HG03108 (cell line): Measurements from ENCODE around the gene CRISPLD2.

Experiments used
- ATAC-seq: cut with Tn5 transposase; IDR thresholded peaks from one replicate; pipeline ENCODE4 v1.9.1; 2021; ENCODE audit warnings: moderate library complexity; ENCODE audit not compliant: unreplicated experiment

Gene CRISPLD2

DNA sequence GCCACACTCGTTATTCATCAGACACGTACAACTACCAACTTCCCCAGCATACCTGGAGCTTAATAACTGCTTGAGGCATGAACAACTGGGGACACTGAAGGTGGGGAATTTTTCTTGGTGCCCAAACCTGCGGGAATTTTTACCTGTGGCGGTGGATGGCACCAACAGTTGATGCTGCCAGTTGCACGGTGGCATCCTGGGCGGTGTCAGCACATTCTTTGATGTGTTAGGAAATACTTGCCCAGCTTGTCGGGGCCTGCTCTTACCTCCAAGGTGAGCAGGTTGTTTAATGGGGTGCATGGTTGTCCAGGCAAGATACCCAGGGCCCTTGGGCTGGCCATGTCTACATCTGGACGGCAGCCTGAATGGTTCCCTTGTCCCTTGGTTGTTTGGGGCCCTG is 79.6 kb downstream of the CRISPLD2 start:
- no peak for ATAC-seq

DNA sequence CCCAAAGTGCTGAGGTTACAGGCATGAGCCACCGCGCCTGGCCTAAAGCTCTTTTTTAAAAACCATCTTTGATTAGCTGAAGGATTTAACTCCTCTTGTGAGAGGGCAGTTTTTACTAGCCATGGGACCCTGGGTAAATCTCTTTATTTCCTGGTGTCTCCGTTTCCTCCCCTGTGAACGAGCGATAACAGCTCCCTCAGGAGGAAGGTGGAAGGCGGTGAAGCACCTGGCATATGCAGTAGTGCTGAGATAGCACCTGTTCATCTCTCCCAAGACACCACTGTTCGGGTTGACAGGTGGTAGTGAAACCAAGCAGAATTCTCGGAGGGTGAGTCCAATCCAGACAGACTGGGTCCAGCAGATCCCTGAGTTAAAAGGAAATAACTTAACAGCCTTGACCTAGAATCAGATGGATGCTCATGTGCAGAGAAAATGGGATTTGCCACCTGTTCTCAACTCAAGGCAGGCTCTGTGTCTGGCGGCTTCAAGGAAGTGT is 86.2 kb downstream of the CRISPLD2 start:
- ATAC-seq, result no peak

DNA sequence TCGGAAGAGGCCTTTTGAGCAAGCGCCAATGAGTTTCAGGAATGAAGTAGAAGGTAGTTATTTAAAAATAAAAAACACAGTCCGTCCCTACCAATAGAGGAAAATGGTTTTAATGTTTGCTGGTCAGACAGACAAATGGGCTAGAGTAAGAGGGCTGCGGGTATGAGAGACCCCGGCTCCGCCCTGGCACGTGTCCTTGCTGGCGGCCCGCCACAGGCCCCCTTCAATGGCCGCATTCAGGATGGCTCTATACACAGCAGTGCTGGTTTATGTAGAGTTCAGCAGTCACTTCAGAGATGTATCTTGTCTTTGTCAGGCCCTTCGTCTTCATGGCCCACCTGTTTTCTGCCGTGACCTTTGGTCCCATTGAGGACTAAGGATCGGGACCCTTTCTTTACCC is 87.3 kb downstream of the CRISPLD2 start:
- no peak for ATAC-seq

DNA sequence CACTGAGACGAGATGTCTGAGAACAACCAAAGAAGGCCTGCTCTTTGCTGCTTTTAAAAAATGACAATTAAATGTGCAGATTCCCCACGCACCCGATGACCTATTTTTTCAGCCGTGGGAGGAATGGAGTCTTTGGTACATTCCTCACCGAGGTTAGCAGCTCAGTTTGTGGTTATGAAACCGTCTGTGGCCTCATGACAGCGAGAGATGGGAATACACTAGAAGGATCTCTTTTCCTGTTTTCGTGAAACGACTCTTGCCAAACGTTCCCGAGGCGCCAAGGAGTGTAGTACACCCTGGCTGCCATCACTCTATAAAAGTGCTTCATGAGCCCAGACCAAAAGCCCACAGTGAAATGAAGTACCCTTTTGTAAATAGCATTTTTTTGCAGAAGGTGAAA is 87.8 kb downstream of the CRISPLD2 start:
- ATAC-seq, result no peak

DNA sequence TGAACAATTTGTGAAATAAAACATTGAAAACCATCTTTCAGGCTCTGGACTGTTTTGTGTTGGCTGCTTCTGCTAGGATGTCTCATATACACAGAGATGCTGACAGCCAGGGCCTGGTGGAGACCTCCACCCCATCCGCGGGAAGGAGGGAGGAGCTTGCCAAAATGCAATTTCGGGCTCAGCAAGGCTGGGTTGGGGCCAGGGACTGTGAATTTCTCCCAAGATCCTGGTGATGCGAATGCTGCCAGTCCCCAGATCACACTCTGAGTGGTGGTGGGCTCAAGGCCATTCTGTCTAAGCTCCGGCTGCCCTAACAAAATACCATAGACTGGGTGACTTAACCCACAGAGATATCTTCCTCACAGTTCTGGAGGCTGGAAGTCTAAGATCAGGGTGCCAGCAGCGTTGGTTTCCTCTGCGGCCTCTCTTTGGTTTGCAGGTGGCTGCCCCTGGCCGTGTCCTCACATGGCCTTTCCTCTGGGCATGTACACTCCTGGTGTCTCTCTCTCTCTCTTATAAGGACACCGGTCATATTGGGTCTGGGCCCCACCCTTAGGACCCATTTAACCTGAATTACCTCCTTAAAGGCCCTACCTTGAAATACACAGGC is 89.8 kb downstream of the CRISPLD2 start:
- no peak for ATAC-seq

DNA sequence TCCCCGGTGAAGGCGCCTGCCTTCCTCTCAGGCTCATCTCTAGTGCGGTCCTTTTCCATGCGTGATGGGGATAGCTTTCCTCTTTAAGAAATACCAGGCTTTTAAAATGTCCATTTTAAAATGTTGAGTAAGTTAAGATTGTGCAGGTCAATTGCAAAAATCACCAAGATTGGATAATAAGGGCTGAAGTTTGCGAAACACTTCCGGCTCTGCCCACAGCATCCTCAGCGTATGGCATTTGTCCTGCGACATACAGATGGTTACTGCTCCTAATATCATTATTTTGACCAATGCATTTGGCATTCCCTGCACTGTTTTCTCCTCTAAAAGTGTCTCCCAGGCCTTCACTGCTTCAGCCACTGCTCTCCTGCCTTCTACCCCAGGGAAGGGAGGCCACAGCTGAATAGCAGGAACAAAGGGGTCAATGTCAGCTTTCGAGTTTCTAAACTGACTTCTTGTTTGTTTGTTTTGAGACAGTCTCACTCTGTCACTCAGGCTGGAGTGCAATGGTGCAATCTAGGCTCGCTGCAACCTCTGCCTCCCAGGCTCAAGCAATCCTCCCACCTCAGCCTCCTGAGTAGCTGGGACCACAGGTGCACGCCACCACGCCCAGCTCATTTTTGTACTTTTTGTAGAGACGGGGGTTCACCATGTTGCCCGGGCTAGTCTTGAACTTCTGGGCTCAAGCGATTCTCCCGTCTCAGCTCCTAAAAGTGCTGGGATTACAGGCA is 91.9 kb downstream of the CRISPLD2 start:
- no peak for ATAC-seq

DNA sequence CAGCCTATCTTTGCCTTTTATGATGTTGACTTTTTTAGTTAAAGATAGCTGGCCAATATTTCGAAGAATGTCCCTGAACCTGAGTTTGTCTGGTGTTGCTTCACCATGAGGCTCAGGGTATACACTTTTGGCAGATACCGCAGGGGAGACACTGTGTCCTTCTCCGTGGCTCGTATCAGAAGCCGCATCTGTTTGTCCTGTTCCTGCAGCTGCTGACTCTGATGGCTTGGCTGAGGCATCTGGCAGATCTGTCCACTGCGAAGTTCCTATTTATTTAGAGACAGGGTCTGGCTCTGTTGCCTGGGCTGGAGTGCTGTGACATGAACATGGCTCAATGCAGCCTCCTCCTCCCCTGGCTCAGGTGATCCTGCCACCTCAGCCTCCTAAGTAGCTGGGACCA is 93.5 kb downstream of the CRISPLD2 start:
- ATAC-seq, result no peak

DNA sequence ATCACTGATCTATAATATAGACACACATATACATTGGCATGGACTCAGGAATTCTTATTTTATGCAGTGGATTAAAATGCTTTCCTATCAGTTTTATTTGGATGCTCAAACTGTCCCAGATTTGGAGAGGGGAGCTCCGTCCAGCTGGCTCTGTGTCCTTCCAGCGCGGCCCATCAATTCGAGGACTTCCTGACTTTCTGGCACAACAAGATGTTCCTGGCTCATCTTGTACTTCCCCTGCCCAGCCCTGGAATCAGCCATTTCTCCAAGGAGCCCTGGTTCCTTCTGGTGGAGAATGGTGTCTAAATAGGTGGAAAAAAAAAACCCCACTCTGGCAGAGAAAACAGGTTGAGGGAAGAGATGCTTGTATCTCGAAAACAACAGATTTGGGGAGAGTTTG is 94.5 kb downstream of the CRISPLD2 start:
- ATAC-seq, result no peak

DNA sequence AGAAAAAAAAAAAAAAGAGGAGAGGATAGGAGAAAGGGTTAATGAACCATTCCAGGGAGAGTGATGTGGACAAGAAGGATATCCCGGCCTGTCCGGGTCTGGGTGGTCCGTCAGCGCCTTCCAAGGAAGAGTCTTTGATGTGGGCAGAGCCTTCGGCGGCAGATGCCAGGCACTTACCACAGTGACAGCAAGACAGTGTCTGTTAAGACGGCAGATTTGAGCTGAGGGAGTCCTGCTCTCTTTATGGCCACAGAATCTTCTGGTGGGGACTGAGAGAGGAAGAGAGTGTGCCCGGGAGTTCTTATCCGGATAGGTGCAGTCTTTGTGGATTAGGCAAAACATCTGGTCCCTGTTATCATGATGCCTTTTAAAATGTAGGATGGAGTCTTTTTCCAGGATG is 96.4 kb downstream of the CRISPLD2 start:
- no peak for ATAC-seq

DNA sequence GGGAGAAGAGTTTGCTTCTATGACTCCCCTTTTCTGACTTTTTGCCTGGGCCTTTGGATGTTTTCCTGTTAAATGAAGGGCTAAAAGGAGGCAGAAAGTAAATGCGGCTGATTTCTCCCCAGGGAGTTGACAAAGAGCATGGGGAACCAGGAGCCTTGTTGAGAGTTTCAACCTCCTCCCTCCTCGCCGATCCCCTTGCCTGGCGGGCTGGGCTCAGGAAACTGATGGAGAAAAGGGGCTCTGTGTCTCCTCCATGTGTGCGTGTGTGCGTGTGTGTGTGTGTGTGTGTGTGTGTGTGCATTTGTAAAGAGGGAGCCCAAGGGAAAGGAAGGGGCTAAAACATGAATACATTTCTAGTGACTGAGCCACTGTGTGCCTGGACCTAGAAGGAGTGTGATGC is 97.1 kb downstream of the CRISPLD2 start:
- ATAC-seq, result no peak

DNA sequence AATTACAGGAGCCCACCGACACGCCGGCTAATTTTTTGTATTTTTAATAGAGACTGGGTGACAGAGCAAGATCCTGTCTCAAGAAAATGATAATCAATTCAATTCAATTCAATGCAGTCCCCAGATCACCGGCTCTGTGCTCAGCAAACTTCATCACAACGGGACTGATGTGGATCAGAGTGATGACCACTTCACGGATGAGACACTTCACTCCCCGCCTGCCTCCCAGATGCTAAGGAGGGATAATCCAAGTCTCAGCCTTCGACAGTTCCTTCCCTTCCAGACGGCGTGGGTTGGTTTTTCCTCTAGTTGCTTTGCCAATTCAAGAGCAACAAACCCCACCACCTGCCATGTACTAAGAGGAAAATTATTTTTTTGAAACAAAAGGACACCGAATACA is 97.7 kb downstream of the CRISPLD2 start:
- no peak for ATAC-seq

DNA sequence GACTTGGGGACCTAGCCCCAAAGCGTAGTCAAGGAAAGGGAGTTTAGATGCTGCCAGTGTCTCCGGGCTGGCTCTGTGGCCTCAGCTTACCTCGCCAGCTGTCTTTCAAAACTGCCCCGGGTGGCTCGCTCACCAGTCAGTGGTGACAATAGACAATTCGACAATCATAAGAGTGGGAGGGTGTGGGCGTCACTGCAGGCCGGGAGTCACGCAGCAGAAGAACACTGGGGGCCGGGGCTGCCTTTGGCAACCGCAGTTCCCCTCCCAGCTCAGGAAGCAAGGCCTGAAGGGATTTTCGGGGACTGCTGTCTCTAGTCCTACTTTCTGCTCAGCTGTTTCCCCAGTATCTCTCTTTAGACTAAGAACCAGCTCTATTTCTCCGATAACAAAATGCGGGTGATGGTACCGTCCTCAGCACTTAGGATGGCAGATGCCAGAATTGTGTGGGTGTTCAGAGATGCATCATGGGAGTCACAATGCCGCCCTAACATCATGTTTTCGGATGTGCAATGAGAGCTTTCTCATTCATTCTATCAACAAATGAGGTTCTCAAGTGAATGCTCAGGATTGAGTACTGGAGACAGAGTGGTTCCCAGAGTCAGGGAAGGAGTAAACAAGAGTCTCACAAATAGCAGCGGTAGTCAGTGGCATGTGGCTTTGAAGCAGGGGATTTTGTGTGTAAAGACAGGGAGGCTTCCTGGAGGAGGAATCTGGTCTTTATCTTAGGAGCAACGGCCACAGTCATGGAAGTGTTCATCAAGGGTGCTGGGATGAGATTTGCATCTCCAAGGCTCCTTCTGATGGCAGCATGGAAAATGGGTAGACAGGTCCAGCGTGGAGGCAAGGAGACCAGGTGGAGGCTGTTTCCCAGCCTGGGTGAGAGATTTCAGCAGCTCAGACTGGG is 98.5 kb downstream of the CRISPLD2 start:
- ATAC-seq, result no peak

DNA sequence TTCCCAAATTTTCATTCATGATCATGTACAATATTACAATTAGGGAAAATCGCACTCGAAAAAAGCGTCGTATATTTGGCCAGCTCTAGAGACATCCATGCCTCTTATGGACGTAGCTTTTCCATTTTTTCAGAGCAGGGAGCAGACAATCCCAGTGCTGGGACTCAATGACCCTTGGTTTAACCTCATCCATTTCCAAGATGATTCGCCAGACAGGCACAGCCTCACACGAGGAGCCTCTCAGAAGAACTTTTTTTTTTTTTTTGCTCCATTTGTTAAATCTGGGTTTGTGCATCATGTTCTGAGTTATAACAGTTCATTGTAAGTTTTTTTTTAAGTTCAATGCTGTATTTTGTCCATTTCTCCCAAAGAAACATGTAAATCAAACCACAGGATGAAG is 99.5 kb downstream of the CRISPLD2 start:
- no peak for ATAC-seq

DNA sequence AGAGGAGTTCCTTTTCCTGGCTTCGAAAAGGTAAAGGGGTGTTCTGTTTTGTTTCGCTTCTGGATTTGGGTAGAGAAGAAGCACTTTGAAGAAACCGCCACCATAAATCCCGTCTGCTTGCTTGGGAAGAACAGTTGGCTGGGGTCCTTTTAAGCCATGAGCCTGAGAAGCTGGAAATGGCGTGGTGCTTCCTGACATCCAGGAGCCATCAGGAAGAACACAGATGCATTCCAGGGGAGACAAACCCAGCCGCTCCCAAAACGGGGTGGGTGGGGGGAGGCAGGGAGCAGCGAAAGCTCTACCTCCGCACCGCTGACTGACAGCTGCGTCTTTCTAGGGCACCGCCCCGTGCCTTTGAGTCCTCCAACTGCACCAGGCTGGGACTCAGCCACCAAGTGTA is 99.9 kb downstream of the CRISPLD2 start:
- no peak for ATAC-seq

DNA sequence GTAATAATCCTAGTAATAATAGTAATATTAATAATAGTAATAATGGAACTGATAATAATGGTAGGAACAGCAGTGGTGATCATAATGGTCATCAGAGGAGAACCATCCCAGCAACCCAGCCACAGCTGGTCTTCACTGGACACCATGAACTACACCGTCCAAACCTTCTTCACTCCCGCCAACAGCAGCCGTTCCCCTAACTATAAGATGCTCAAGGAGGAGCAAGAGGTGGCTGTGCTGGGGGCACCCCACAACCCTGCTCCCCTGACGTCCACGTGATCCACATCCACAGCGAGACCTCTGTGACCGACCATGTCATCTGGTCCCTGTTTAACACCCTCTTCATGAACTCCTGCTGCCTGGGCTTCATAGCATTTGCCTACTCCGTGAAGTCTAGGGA is 100.5 kb downstream of the CRISPLD2 start:
- no peak for ATAC-seq

DNA sequence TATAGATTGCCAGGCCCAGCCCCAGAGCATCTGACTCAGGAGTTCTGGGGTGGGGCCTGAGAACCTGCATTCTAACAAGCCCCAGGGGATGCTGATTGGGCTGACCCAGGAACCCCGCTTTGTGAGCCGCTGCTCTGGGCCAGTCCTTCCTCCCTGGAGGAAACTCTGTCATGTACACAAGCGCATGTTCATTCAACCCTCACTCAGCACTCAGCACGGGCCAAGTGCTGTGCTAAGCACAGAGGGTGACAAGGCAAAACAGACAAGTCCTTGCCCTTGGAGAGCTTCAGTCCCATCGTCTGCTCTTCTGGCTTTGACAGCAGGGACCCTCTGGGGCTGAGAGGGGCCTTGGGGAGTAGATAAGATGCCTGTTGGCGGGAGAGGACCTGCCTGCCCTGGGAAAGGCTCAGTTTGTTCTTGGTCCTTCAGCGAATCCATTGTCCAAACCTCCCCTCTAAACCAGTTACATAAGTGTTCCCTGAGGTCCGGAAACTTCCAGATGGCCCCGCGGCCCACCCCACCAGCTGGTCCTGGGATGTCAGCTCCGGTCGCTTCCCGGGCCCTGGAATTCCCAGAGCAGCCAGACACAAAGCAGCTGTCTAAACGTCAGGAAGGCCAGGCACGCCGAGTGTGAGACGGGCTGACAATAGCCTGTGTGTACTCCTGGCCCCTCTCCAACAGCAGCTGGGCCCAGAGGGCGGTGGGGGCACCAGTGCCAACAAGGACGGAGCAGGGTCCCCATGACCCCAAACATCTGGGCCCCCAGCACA is 102.8 kb downstream of the CRISPLD2 start:
- ATAC-seq, result no peak

DNA sequence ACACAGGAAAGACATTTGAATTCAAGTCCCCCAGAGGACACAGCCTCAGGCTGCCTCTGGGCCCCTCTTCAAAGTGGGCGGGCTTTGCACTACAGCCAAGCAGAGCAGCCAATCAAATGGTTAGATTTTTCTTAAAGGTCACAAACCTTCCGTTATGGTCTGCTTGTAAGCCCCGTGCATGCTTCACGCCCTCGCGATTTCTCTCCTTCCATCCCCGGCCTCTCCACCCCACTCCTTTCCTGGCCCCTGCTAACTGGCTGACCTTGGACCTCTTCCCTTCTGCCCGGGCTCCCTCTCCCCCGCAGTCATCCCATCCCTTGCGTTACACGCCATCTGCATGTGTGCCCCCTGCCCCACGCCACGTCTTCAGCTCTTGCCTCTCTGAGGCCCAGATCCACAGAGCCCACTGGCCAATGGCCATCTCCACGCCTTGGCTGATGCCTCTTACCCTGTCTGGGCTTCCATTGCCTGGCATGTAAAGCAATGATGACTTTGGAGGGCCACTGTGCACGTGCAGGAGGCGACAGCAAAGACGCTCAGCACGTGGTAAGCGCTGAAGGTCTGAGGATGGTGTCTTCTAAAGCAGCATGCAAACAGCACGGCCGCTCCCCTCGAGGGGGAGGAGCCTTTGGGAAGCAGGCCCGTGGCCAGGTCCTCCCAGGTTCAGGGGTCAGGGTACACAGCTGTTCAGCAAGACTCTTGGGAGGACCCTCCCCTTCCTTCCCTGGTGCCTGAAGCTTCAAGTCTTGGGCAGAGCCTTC is 104.7 kb downstream of the CRISPLD2 start:
- ATAC-seq, result no peak

DNA sequence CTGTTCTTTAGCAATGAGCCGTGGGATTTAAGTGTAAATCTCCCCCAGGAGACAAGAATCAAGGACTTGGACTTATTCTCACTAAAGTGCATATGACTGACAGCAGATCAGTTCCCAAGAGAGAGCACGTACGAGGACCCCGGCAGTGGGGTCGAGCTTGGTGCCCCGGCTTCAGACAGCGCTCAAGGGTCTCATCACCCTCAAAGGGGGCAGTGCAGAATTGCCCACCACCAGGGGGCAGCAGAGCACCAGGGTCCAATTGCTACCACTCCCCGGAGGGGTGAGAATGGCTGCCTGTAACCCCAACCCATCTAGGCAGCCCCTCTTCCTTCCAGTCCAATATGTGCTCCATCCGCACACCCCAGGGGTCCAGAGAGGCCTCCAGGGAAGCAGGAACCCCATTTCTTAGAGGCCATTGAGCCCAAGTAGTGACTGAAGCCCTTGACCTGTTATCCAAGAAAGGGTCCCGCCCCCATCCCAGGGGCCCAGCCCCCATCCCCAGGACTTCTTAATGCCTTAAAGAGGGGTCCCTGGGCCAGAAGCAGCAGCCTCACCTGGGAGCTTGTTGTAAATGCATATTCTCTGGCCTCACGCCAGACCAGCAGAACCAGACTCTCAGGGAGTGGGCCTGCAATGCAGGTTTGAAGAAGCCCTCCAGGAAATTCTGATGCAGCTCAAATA is 105.4 kb downstream of the CRISPLD2 start:
- no peak for ATAC-seq

DNA sequence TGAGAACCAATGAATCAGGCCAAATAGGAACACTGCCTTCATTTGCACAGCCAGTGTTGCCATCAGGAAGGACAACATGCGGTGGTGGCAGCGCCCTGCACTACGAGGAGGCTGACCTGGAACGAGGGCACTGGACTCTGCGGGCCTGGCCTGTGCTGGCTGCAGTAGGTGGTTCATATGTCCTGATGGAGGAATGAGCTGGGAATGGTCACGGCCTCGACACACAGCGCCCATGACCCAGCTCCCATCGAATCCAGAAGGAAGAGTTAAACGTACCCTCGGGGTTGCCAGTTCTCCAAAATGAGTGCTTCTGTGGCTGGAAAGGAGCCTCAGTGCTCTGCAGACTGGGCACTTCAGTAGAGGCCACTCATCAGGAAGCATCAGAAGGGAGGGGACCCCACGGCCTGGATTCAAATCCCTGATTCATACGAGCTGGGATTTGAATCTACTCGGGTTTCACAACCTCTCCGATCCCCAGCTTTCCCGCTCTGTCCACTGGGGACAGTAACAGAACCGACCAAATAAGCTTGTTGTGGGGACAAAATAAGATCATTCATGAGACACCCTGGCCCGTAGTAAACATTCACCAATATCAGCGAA is 106.1 kb downstream of the CRISPLD2 start:
- ATAC-seq, result no peak
